Lower lobe of right lung (tissue), 2 donors: ENCODE results near the gene BPNT1. TPM values are rescaled to one million over a fixed set of nuclear protein-coding genes. Genes with fewer than 3 reads are reported as not detected.

Experiments
- ATAC-seq, 2 donors: fragments of 200-7000 bp; cut with Tn5 transposase; one replicate each; pipeline ENCODE4 v1.9.1; 2020 to 2022; ENCODE audit warnings: mild to moderate bottlenecking in 2 of 2, moderate library complexity in 2 of 2
- DNase-seq: peaks from one replicate; pipeline ENCODE4 v3.0.0-alpha.2; 2020
- H3K27ac ChIP-seq: fragments of 200-600 bp; one replicate; pipeline ENCODE4 v1.8.0; 2022
- H3K27me3 ChIP-seq: fragments of 200-600 bp; one replicate; pipeline ENCODE4 v1.8.0; 2022; ENCODE audit warnings: low read depth
- H3K36me3 ChIP-seq: fragments of 200-600 bp; one replicate; pipeline ENCODE4 v1.8.0; 2022; ENCODE audit warnings: mild to moderate bottlenecking
- H3K4me1 ChIP-seq: fragments of 200-600 bp; one replicate; pipeline ENCODE4 v1.8.0; 2022
- H3K4me3 ChIP-seq: fragments of 200-600 bp; one replicate; pipeline ENCODE4 v1.8.0; 2022; ENCODE audit warnings: mild to moderate bottlenecking
- H3K9me3 ChIP-seq: fragments of 200-600 bp; one replicate; pipeline ENCODE4 v1.8.0; 2022
- intact Hi-C: fragments of 100-400 bp; cut with DNase I; formaldehyde crosslinking; loops from one replicate; pipeline ENCODE4 v1.11.0; 2022
- long read RNA-seq: library from polyadenylated mRNA; unstranded; transcript quantifications from one replicate; pipeline ENCODE4 v2.0.0, GENCODE V29; 2021
- total RNA-seq: library from RNA; stranded (reverse); fragmentation: NEBNext Ultra II Directional; extraction: Animal tissue kit (Norgen Biotek cat#: 25700); gene quantifications from one replicate; pipeline ENCODE4 v1.2.1, GENCODE V29; 2021
- TF ChIP-seq, protein P1 (sequence below): fragments of 200-600 bp; IDR thresholded peaks from one replicate; pipeline ENCODE4 v1.8.0; 2022; ENCODE audit warnings: antibody characterized with exemption, mild to moderate bottlenecking
- donor health status: DM: no; HTN: yes; CAD: no; lungs with severe emphysema.

BPNT1 gene, protein sequence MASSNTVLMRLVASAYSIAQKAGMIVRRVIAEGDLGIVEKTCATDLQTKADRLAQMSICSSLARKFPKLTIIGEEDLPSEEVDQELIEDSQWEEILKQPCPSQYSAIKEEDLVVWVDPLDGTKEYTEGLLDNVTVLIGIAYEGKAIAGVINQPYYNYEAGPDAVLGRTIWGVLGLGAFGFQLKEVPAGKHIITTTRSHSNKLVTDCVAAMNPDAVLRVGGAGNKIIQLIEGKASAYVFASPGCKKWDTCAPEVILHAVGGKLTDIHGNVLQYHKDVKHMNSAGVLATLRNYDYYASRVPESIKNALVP
- total RNA-seq = 23.5 TPM
- long read RNA-seq, partial matches to known transcripts = 2 of 10 reads
- long read RNA-seq, other reads (novel, unspliced or antisense) = 4 of 10 reads

DNA sequence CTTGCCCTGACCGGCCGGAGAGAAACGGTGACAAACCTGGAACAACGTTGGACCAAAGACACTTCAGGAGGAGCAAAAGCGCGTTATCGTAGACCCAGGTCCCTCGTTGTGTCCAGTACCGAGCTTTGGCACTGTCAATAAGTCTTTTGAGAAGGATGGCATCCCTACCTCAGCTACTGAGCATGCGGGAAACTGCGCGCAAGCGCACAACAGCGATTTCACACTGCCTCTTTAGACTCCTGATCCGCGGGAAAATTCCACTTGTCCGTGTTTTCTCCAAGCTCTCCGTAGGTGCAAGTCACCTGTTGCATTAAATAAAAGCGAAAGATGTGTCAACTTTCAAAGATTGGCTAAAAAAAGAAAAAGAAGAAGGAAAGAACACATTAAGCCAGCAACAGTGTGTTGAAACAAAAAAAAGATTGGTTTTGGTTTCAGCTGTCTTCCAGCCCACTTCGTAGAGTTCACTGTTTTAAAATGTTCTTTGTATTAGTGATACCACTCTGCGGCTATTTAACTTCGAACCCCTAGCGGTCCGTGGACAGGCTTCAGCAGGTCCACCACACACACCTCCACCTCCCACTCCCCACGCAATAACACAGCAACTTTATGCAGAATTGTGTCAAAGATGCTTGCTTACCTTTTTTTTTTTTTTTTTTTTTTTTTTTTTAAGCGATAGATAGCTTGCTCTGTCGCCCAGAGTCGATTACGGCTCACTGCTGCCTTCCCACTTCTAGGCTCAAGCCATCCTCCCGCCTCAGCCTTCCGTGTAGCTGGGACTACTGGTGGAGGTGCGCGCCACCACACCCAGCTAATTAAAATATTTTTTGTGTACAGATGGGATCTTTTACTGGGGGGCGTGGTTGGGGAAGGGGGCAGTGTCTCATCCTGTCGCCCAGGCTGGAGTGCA is at the start of gene BPNT1:
Gene BPNT1, minus strand, starts transcription at position 139 of the 907 bp plus-strand sequence. CDS start 9,942 bp downstream, outside the sequence.
- peak within 1 kb of the TSS; percentile 65 for H3K27ac ChIP-seq
- DNase-seq (peak; percentile 96), ATAC-seq (peak; percentile 90 to 92)
- no peaks in the 10 kb centered on the region for H3K27me3 ChIP-seq
- peak within 1 kb of the TSS; percentile 62 for H3K4me3 ChIP-seq
- TF ChIP-seq, protein P1, sequence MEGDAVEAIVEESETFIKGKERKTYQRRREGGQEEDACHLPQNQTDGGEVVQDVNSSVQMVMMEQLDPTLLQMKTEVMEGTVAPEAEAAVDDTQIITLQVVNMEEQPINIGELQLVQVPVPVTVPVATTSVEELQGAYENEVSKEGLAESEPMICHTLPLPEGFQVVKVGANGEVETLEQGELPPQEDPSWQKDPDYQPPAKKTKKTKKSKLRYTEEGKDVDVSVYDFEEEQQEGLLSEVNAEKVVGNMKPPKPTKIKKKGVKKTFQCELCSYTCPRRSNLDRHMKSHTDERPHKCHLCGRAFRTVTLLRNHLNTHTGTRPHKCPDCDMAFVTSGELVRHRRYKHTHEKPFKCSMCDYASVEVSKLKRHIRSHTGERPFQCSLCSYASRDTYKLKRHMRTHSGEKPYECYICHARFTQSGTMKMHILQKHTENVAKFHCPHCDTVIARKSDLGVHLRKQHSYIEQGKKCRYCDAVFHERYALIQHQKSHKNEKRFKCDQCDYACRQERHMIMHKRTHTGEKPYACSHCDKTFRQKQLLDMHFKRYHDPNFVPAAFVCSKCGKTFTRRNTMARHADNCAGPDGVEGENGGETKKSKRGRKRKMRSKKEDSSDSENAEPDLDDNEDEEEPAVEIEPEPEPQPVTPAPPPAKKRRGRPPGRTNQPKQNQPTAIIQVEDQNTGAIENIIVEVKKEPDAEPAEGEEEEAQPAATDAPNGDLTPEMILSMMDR = no peak
- no peaks in the 10 kb centered on the region for H3K9me3 ChIP-seq
- peaks cover 9% of the 10 kb centered on the region for H3K4me1 ChIP-seq
- intact Hi-C loops = no loop called here
- no peaks in the 10 kb centered on the region for H3K36me3 ChIP-seq

DNA sequence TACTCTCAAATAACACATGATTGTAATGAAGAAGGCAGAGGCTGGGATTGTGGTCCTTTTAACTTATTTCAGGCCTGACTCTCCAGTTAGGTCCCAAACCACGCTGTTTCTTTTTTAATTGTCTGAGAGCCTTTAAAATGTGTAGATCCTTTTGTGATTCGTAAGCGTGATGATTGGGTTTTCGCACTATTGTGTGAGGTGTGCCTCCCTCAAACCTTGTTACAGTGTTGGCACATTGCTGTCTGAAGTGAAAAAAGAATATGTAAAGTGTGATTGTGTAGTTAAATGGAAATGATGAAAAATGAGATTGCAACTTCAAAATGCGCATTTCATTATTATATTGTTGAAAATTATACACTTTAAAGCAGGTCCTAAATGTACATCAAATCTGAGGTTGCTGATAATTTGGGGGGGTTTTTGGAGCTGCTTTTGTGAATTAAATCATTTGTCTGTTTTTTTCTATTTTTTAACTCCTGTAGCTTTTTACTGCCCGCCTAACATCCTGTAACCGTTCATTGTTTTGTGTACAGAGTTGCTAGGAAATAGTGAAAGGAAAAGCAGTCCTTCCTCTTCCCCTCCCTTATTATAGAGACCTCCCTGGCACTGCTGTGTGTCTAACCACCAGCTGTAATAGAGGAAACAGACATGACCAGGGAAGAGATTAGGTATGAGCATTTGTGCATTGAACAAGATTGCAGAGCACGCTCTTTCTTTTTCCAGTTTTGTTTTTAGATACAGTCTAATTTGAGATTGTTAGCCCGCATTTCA is 47.6 kb upstream of the BPNT1 start:
- ATAC-seq (peak; percentile 71 to 89), DNase-seq (no peak)
- Histone ChIP-seq H3K4me1 (no peaks in the 10 kb centered on the region), H3K9me3 (no peaks in the 10 kb centered on the region), H3K4me3 (no peak overlapping the region), H3K27me3 (no peaks in the 10 kb centered on the region), H3K36me3 (peaks cover 94% of the 10 kb centered on the region), H3K27ac (peak overlapping the region; percentile 56)
- TF ChIP-seq, protein P1 = no peak
- intact Hi-C loops = no loop called here

DNA sequence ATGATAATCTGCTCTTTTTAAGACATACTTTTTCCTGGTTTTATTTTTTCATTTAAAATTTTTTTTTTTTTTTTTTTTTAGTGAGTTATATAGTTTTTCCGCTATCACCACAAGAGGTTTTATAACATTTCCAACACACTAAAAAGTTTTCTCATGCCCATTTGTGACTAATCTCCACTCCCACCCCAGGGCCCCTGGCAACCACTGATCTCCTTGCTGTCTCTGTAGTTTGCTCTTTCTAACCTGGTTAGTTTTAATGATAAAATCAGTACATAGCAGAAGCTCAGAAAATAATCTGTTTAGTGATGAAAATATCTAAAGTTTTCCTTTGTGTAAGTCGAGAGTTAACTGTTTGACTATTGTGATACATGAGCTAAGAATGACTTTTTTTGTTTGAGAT is 46.2 kb upstream of the BPNT1 start:
- Histone ChIP-seq H3K4me3 (no peak overlapping the region), H3K36me3 (peaks cover 80% of the 10 kb centered on the region), H3K9me3 (no peaks in the 10 kb centered on the region), H3K4me1 (no peaks in the 10 kb centered on the region), H3K27ac (no peak overlapping the region), H3K27me3 (no peaks in the 10 kb centered on the region)
- TF ChIP-seq, protein P1 = no peak
- DNase-seq (no peak), ATAC-seq (no peak)
- intact Hi-C loops = no loop called here

DNA sequence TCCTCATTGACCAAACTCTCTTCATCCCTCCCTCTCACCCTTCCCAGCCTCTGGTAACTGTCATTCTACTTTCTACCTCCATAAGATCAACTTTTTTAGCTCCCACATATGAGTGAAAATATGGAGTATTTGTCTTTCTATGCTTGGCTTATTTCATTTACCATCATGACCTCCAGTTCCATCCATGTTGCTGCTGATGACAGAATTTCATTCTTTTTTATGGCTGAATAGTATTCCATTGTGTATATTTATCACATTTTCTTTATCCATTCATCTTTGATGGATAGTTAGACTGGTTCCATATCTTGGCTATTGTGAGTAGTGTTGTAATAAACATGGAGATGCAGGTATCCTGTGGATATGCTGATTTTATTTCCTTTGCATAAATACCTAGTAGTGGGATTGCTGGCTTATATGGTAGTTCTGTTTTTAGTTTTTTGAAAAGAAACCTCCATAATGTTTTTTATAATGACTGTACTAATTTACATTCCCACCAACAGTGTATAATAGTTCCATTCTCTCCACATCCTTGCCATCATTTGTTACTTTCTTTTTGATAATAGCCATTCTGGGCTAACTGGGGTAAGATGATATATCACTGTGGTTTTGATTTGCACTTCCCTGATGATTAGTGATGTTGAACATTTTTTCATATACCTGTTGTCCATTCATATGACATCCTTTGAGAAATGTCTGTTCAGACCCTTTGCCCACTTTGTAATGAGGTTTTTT is 40.1 kb upstream of the BPNT1 start:
- Histone ChIP-seq H3K4me3 (no peak overlapping the region), H3K4me1 (no peaks in the 10 kb centered on the region), H3K36me3 (peaks cover 74% of the 10 kb centered on the region), H3K27ac (no peak overlapping the region), H3K27me3 (no peaks in the 10 kb centered on the region), H3K9me3 (no peaks in the 10 kb centered on the region)
- intact Hi-C loops = no loop called here
- DNase-seq = no peak
- TF ChIP-seq, protein P1 = no peak
- ATAC-seq = no peak

DNA sequence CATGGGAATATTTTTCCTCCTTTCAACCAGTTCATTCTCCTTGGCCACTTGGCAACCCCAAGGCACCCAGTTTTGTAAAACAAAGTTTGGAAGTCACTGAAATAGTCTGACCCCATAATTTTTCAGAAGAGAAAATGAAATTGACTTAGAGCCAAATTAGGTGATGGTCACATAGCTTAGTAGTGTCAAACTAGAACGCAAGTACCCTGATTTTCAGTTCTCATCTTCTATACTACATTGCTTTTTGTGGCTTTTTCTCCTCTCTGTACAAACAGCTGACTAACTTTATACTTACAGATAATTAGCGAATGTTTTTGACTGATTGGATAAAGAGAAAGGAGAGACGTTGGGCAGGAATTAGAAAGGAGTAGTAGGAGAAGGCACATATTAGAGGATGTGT is 37.5 kb upstream of the BPNT1 start:
- H3K9me3 ChIP-seq = no peaks in the 10 kb centered on the region
- ATAC-seq (no peak), DNase-seq (no peak)
- peaks cover 51% of the 10 kb centered on the region for H3K36me3 ChIP-seq
- intact Hi-C loops = no loop called here
- no peak overlapping the region for H3K27ac ChIP-seq
- no peak overlapping the region for H3K4me3 ChIP-seq
- no peaks in the 10 kb centered on the region for H3K27me3 ChIP-seq
- TF ChIP-seq, protein P1 = no peak
- no peaks in the 10 kb centered on the region for H3K4me1 ChIP-seq
